ENCODE data around the gene CACNB2. TPM values are rescaled to one million over a fixed set of nuclear protein-coding genes. Genes with fewer than 3 reads are reported as not detected.

The CACNB2 gene
- total and polyA plus RNA-seq, 2 donors (not counting 3 experiments of a cell fraction or from before 2014, with no cell fraction given): not detected

DNA sequence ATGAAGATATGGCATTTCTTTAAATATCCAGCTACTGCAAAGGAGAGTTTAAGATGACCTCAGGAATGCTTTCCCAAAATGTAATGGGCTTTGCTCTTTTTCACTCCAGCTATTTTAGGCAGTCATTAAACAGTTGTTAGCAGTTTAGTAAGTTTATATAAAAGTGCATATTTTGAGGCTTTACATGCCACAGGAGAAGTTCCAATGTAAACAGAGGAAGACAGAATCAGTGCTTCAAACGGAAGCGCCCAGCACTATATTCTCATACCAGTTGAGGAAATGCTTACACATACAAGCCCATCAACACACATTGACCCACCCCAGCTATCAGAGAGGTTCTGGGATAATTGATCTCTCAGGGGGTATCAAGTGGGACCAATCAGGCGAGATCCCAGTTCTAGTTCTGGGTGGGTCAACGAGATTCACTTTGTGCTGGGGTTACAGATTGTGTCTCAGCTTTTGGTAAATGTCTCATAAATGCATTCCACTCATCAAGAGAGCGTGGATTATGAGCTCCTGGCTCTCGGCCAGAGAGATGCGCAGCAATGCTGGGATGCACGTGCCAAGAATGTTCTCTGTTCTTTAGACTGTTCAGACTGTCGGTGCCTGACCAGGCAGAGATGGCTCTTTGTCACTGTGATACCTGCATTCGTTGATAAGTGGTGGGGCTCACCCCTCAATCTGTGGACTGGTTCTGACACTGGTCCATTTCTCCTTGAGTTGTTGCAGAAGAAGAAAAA, 55.0 kb downstream of the CACNB2 start:
- no peak for DNase-seq (ENCODE audit: low read depth, low spot score)
- no peak overlapping the region for H2AFZ ChIP-seq (ENCODE audit: low read depth, low read length)
- H4K20me1 ChIP-seq (replicated peaks; ENCODE audit: control insufficient read depth, extremely low read depth, insufficient read depth, low read length): no peaks in the 10 kb centered on the region
- no peak overlapping the region for H3K4me2 ChIP-seq (ENCODE audit: insufficient read depth, low read length)
- intact Hi-C loops (cut with micrococcal nuclease): no loop called here
- FAIRE-seq: no peak
- H3K79me2 ChIP-seq (ENCODE audit: control insufficient read depth, insufficient read depth, low read length): no peaks in the 10 kb centered on the region
- H3K36me3 ChIP-seq (ENCODE audit: control insufficient read depth in 2 of 2, extremely low read depth in 1 of 2, insufficient read depth in 2 of 2, low read length in 2 of 2): no peaks in the 10 kb centered on the region
- H3K9me3 ChIP-seq (replicated peaks; ENCODE audit: control insufficient read depth, insufficient read depth, low read length): no peaks in the 10 kb centered on the region
- no peaks in the 10 kb centered on the region for H3K27me3 ChIP-seq (ENCODE audit: control insufficient read depth in 2 of 2, insufficient read depth in 2 of 2, low read length in 2 of 2)
- H3K9ac ChIP-seq (replicated peaks; ENCODE audit: extremely low read depth, insufficient read depth, low read length): no peak overlapping the region
- no peaks in the 10 kb centered on the region for H3K4me1 ChIP-seq (ENCODE audit: control insufficient read depth, extremely low read depth, insufficient read depth, low read length)
- POLR2A ChIA-PET: no interaction called here
- no peak overlapping the region for H3K27ac ChIP-seq (ENCODE audit: insufficient read depth, low read depth, low read length)
- H3K9me1 ChIP-seq (replicated peaks; ENCODE audit: control insufficient read depth, extremely low read depth, insufficient read depth, low read length): no peaks in the 10 kb centered on the region
- H3K4me3 ChIP-seq (replicated peaks in 1 of 3; ENCODE audit: insufficient read depth in 1 of 3, low read depth in 1 of 3, low read length in 3 of 3): no peak overlapping the region
- CTCF ChIA-PET: interaction anchor here (1.4 kb wide), 1 partner anchor 10 kb away, joined by 4 read pairs; no protein-coding TSS in a partner anchor
- dilution Hi-C loops (cut with MboI; ENCODE audit: extremely low pct_ligation_motif_present, low sequenced_read_pairs): no loop called here
- no TSS peak for BruUV-seq (replicated peaks)
- TF ChIP-seq, protein P1, sequence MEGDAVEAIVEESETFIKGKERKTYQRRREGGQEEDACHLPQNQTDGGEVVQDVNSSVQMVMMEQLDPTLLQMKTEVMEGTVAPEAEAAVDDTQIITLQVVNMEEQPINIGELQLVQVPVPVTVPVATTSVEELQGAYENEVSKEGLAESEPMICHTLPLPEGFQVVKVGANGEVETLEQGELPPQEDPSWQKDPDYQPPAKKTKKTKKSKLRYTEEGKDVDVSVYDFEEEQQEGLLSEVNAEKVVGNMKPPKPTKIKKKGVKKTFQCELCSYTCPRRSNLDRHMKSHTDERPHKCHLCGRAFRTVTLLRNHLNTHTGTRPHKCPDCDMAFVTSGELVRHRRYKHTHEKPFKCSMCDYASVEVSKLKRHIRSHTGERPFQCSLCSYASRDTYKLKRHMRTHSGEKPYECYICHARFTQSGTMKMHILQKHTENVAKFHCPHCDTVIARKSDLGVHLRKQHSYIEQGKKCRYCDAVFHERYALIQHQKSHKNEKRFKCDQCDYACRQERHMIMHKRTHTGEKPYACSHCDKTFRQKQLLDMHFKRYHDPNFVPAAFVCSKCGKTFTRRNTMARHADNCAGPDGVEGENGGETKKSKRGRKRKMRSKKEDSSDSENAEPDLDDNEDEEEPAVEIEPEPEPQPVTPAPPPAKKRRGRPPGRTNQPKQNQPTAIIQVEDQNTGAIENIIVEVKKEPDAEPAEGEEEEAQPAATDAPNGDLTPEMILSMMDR (IDR thresholded peaks at IDR 0.05; ENCODE audit: extremely low read depth in 1 of 2, insufficient read depth in 1 of 2, low read depth in 1 of 2, low read length in 2 of 2): no peak
- TF ChIP-seq FOS (IDR thresholded peaks at IDR 0.05; ENCODE audit: borderline replicate concordance, insufficient read depth, low read length) (no peak), MYC (IDR thresholded peaks at IDR 0.05; ENCODE audit: low read depth, low read length) (no peak), GATA2 (IDR thresholded peaks at IDR 0.05; ENCODE audit: insufficient read depth, insufficient read length, low read depth, low read length) (no peak), POLR2AphosphoS5 (IDR thresholded peaks at IDR 0.05; ENCODE audit: insufficient read depth, low read depth, low read length) (no peak), POLR2A (IDR thresholded peaks at IDR 0.05; ENCODE audit: low read depth, low read length) (no peak), JUN (IDR thresholded peaks at IDR 0.05; ENCODE audit: borderline replicate concordance, insufficient read depth, insufficient read length, low read depth) (no peak), MAX (IDR thresholded peaks at IDR 0.05; ENCODE audit: insufficient read depth, insufficient read length) (no peak), EZH2 (IDR thresholded peaks at IDR 0.05; ENCODE audit: borderline replicate concordance, low read depth, low read length, severe bottlenecking) (no peak)

Data from endothelial cell of umbilical vein (primary cell).